HG03159 (cell line): ENCODE data around the gene FAM25G.
"Not testable (repeated sequence)": the region's sequence is repeated elsewhere in the genome, so short reads cannot be mapped to it uniquely, and the experiment has no call there.

Source experiments
- ATAC-seq: cut with Tn5 transposase; IDR thresholded peaks from one replicate; pipeline ENCODE4 v1.9.1; 2021; ENCODE audit warnings: mild to moderate bottlenecking, moderate library complexity; ENCODE audit not compliant: unreplicated experiment

Gene FAM25G

GRCh38 chr10:47491600-47491999, at the start of gene FAM25G:
FAM25G (minus strand) TSS chr10:47491700; CDS start chr10:47491674, 26 bp downstream.
- not testable (repeated sequence) for ATAC-seq

- not testable (repeated sequence) for ATAC-seq
Observed at GRCh38 chr10:47536430-47536829, 44.9 kb upstream of the FAM25G start.

- ATAC-seq, result not testable (repeated sequence)
Observed at GRCh38 chr10:47523475-47523874, 32.0 kb upstream of the FAM25G start, which contains the start of gene AGAP9. AGAP9 (minus strand) TSS chr10:47523638; CDS start chr10:47523526, 112 bp downstream.

GRCh38 chr10:47502313-47502712, 10.8 kb upstream of the FAM25G start:
- ATAC-seq, result not testable (repeated sequence)

GRCh38 chr10:47494226-47494625, 2.7 kb upstream of the FAM25G start:
- not testable (repeated sequence) for ATAC-seq

- not testable (repeated sequence) for ATAC-seq
Observed at GRCh38 chr10:47489630-47490029, 1.9 kb downstream of the FAM25G start.

GRCh38 chr10:47485943-47486342, 5.6 kb downstream of the FAM25G start:
- ATAC-seq, result not testable (repeated sequence)

GRCh38 chr10:47484786-47485185, 6.7 kb downstream of the FAM25G start:
- ATAC-seq, result not testable (repeated sequence)

GRCh38 chr10:47483923-47484322, 7.6 kb downstream of the FAM25G start, which contains the start of gene ANXA8:
ANXA8 (minus strand) TSS chr10:47484115; CDS start chr10:47483933, 182 bp downstream.
- ATAC-seq, result not testable (repeated sequence)

GRCh38 chr10:47482367-47482766, 9.1 kb downstream of the FAM25G start:
- ATAC-seq, result not testable (repeated sequence)

GRCh38 chr10:47481768-47482181, 9.7 kb downstream of the FAM25G start:
- not testable (repeated sequence) for ATAC-seq

GRCh38 chr10:47481182-47481766, 10.2 kb downstream of the FAM25G start:
- not testable (repeated sequence) for ATAC-seq

- not testable (repeated sequence) for ATAC-seq
Observed at GRCh38 chr10:47480133-47480532, 11.4 kb downstream of the FAM25G start.

GRCh38 chr10:47478114-47478513, 13.4 kb downstream of the FAM25G start:
- ATAC-seq, result not testable (repeated sequence)

- not testable (repeated sequence) for ATAC-seq
Observed at GRCh38 chr10:47477078-47477477, 14.4 kb downstream of the FAM25G start.

GRCh38 chr10:47475101-47475500, 16.4 kb downstream of the FAM25G start:
- not testable (repeated sequence) for ATAC-seq

GRCh38 chr10:47473516-47473915, 18.0 kb downstream of the FAM25G start:
- ATAC-seq, result not testable (repeated sequence)

- peak; percentile 63 for ATAC-seq
Observed at GRCh38 chr10:47472647-47473046, 18.9 kb downstream of the FAM25G start.

GRCh38 chr10:47472072-47472471, 19.4 kb downstream of the FAM25G start:
- ATAC-seq, result not testable (repeated sequence)

- not testable (repeated sequence) for ATAC-seq
Observed at GRCh38 chr10:47468731-47469528, 22.6 kb downstream of the FAM25G start.

- ATAC-seq, result not testable (repeated sequence)
Observed at GRCh38 chr10:47467957-47468356, 23.5 kb downstream of the FAM25G start.

- ATAC-seq, result not testable (repeated sequence)
Observed at GRCh38 chr10:47467458-47467857, 24.0 kb downstream of the FAM25G start.
